GM19438 (cell line): ENCODE data around the gene BSND.
"Not testable (repeated sequence)": the region's sequence is repeated elsewhere in the genome, so short reads cannot be mapped to it uniquely, and the experiment has no call there.

Experiments used
- ATAC-seq: cut with Tn5 transposase; IDR thresholded peaks from one replicate; pipeline ENCODE4 v1.9.1; 2021; ENCODE audit warnings: low read depth; ENCODE audit not compliant: unreplicated experiment

BSND gene

DNA sequence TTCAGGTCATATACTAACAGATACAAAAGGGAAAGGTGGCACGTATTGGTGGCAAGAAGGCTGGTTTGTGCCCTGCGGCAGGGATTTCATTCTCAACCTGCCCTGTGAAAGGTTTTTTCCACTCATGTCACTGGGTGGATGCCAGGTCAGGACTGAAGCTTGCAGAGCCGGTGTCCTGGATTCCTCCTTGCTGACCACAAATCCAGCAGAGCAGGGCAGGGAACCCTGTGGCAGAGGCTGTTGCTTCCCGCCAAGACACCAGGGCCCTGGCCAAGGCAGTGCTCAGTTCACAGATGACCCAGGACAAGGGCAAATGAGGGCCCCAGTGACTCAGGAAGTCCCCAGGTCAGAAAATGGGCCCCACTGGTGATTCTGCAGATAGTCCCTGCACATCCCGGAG lies 16.4 kb downstream of the BSND start:
- no peak for ATAC-seq

DNA sequence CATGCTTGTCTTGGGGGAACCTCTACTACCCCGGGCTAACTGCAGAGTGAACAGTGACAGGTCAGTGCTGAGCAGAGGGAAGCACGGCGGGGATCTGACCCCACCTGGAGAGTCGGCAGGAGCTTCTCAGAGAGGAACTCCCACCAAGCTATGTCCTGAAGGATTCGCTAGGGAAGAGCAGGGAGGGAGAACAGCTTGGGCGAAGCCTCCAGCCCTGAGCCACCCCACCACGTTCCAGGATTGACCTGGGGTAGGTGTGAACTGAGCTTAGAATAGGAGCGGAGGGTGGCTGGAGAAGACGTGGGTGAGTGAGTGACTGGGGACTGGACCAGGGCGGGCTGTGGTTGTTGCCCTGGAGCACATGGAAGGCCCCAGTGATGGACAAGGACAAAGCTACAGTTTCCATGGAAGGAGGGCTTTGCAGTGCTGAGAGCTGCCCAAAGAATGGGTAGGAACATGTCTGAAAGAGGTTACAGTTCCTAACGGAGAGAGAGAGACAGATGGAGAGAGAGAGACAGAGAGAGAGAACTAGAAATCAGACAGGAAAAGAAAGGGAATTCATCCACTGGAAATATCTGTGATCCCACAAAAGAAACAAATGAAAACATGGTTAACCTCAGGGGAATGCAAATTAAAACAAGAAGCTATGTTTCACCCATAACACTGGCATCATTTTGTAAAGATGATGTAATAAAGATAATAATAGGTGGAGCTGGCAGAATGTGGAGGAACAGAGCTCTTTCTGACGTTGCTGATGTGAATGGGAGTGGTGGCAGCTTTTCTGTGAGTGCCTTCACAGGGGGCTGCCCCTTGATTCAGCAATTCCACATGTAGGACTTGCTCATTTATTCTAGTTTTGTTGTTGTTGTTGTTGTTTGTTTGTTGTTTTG lies 17.2 kb downstream of the BSND start:
- no peak for ATAC-seq

DNA sequence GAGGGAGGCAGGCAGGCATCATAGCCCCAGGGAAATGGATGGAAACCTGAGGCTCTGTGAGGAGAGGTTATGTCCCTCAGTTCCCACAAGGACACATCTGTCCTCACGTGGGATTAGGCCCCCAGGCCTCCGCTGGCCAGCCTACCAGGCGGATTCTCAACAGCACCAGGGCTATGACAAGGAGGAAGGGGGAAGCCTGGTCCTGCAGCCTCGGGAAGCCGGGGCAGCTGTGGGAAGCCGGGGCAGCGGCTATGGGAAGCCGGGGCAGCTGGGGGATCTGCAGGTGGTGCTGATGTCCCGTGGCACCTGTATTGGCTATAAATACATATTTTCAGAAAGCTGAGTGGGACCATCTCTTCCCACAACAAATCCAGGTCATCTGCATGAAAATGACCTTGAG lies 19.7 kb downstream of the BSND start:
- no peak for ATAC-seq

DNA sequence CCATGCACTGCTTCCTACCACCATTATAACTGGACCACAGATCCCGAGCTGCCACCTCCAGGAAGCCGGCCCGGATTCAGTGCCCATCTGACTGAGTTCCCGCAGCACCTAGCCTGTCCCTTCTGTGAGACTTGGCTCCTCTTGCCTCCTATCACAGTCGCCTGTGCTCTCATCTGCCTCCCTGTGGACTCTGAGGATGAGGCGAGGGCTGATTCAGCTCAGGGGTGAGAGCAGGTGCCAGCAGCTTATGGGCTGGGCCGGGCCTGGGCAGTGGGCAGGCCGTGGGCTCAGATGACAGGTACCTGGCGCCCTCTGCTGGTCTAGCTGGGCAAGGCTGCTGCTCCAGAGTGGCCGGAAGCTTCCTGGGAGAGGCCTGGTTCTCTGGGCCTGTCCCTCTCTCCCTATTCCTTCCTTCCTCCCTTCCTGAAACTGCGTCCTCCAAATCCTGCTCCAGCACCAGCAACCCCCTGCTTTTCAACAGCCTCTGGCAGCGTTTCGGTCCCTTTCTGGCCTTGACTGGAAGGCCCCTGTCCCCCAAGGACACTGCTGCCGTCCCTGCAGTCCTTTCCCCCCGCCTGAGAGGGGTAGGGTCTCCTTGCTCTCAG lies 23.3 kb downstream of the BSND start:
- no peak for ATAC-seq

DNA sequence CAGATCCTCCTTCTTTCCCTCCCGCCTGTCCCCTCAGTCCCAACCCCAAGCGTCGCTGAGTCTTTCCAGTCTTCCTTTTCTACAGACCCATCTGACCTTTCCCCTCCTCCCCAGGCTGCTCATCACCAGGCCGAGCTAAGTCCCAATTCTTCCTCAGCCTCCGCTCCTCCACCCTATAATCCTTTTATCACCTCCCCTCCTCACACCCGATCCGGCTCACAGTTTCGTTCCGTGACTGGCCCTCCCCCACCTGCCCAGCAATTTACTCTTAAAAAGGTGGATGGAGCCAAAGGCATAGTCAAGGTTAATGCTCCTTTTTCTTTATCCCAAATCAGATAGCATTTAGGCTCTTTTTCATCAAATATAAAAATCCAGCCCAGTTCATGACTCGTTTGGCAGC lies 25.4 kb downstream of the BSND start:
- ATAC-seq, result not testable (repeated sequence)

DNA sequence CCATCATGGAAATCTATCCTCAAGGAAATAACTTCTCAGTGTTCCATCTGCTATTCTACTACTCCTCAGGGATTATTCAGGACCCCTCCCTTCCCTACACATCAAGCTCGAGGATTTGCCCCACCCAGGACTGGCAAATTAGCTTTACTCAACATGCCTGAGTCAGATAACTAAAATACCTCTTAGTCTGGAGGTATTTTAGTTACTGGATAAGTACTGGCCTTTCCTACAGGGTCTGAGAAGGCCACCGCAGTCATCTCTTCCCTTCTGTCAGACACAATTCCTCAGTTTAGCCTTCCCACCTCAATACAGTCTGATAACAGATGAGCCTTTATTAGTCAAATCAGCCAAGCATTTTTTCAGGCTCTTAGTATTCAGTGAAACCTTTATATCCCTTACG lies 27.9 kb downstream of the BSND start:
- ATAC-seq, result not testable (repeated sequence)

DNA sequence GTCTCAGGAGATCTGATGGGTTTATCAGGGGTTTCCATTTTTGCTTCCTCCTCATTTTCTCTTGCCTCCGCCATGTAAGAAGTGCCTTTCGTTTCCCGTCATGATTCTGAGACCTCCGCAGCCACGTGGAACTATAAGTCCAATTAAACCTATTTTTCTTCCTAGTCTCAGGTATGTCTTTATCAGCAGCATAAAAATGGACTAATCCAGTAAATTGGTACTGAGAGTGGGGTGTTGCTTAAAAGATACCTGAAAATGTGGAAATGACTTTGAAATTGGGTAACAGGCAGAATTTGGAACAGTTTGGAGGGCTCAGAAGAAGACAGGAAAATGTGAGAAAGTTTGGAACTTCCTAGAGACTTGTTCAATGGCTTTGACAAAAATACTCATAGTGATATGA lies 32.4 kb downstream of the BSND start:
- not testable (repeated sequence) for ATAC-seq

DNA sequence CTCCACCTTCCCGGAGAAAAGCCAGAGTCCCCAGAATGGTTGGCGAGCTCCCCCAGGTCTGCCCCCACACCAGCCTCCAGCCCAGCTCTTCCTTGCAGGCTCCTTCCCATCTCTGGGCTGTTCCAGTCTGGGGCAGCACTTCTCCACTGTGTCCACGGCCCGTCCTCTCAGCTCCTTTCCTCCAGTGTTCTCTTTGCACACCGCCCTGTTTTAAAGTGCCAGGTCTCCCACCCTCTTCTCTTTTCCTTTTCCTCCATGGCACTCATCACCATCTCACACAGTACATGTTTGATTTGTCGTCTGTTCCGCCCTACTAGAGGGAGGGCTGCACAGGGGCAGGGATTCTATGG lies 34.5 kb downstream of the BSND start:
- ATAC-seq, result no peak

DNA sequence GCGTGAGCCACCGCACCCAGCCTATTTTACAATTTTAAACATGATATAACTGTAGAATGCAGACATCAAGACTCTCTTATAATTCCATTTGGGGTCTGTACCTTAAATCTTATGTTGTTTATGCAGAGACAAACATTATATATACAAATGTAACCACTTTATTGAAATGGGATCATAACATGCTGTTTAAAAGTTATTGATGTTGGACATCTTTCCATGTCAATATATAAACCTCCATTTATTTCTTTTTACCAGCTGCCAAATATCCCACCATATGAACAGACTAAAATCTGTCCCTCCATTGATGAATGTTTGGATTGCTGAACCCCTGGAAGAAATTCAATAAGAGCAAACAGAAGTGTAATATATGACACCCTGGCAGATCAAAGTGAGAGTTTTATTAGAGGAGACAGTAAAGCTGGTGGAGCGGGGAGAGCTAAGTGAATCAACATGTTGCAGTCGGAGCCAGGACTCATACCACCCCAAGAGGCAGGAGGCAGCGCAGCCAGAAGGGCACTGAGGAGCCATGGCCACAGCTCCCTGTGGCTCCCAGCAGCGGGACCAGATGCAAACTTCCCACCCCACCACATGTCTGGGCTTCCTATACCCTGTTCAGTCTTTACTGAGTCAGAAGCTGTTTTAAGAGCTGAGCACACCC lies 35.9 kb downstream of the BSND start:
- ATAC-seq, result no peak

DNA sequence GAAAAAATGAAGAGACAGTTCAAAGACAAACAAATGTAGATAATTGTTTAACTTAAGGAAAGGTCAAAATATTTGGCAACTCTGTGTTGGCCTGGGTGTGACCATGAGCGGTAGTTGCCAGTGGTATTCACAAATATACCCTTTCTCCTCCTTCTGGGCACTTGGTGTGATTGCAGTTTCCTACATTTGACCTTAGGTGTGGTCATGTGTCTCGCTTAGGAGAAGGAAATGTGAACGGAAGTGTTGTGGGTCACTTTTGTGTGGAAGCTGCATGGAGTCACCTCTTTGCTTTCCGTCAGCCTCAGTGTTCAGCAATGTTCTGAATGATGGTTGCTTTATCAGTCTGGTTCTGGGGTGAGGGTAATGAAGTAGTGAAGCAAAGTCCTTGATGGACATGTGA lies 37.2 kb downstream of the BSND start:
- no peak for ATAC-seq

DNA sequence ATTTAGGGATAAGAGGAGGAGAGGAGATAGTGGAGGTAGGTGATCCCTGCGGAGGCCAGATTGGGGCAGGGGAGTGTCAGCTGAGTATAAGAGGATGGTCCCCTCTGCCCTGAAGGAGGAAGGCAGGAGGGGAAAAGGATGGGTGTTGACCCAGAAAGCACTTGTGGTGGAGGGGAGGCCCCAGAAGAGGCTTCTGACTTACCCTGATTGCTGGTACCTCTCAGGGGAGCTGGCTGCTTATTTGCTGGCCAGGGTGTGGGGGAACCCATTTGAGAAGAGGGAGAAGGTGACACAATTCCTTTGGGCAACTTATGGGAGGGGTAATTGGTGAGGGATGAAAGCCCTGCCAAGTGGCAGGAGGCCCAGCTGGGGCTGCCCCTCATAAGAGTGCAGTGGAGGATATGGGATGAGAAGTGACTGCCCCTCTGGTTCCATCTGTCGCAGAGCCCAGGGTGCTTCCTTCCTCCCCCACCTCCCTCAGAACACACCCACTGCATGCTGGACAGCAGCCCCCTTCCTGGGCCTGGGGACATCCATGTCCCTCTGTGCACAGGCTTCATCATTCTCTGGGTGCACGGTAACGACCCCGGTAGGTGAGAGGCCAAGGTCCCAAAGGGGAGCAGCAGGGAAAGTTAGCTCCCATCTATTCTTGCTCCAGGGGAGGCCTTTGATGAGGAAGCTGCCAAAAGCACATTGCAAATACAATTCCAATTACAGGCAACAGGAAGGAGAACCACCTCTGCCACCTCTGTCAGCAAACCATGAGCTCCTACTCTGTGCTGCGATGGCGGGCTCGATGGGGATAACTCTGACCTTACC lies 39.2 kb downstream of the BSND start:
- ATAC-seq, result no peak

DNA sequence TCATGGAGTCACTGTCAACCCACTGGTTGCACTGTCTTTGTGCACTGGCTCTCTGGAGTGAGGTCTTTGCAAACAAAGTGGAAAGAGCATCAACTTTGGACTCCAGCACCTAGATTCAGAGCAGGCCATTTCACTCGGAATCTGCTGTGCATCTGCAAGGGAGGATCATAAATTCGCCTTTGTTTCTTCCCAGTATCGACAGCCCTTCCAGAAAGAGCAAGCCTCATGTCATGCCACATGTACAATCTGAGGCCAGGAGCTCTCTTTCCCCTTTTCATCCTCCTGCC lies 39.8 kb downstream of the BSND start:
- no peak for ATAC-seq

DNA sequence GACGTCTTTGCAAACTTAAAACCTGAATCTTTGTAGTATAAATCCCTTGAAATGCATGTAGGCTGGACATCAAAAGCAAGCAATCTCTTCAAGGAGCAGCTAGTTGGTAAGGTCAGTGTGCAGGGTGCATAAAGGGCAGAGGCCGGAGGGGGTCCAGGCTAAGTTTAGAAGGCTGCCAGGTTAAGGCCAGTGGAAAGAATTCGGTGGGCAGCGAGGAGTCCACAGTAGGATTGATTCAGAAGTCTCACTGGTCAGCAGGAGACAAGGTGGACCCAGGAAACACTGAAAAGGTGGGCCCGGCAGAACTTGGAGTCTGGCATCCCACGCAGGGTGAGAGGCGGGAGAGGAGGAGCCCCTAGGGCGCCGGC lies 40.2 kb downstream of the BSND start:
- ATAC-seq, result no peak

DNA sequence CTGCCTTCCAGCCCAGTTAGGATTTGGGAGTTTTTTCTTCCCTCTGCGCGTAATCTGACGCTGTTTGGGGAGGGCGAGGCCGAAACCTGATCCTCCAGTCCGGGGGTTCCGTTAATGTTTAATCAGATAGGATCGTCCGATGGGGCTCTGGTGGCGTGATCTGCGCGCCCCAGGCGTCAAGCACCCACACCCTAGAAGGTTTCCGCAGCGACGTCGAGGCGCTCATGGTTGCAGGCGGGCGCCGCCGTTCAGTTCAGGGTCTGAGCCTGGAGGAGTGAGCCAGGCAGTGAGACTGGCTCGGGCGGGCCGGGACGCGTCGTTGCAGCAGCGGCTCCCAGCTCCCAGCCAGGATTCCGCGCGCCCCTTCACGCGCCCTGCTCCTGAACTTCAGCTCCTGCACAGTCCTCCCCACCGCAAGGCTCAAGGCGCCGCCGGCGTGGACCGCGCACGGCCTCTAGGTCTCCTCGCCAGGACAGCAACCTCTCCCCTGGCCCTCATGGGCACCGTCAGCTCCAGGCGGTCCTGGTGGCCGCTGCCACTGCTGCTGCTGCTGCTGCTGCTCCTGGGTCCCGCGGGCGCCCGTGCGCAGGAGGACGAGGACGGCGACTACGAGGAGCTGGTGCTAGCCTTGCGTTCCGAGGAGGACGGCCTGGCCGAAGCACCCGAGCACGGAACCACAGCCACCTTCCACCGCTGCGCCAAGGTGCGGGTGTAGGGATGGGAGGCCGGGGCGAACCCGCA lies 40.8 kb downstream of the BSND start, which contains the start of gene PCSK9:
PCSK9 (plus strand) TSS at position 207 of the 741 bp plus-strand sequence; CDS start at position 497, 290 bp downstream.
- ATAC-seq, result no peak

DNA sequence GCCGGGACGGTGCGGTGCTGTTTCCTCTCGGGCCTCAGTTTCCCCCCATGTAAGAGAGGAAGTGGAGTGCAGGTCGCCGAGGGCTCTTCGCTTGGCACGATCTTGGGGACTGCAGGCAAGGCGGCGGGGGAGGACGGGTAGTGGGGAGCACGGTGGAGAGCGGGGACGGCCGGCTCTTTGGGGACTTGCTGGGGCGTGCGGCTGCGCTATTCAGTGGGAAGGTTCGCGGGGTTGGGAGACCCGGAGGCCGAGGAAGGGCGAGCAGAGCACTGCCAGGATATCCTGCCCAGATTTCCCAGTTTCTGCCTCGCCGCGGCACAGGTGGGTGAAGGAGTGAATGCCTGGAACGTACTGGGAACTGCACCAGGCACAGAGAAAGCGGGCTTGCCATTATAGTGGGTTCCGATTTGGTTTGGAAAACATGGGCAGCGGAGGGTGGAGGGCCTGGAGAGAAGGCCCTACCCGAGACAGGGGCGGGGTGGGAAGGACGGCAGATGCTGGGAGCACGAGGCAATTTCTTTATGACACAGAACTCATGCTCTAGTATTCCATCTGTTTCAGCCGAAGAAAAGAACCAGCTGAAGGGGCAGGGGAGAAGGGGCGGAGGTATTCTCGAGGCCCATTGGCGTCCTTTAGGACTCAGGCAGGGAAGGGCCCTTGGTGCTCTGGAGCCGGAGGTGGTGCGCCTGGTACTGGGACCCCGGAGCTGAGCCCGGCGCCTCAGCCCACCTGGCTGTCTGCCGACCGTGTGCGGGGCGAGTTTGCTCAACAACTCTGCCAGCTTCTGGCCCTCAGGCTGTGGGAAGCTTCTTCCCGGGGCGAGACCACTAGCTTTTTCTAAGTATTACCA lies 41.6 kb downstream of the BSND start:
- ATAC-seq, result no peak

DNA sequence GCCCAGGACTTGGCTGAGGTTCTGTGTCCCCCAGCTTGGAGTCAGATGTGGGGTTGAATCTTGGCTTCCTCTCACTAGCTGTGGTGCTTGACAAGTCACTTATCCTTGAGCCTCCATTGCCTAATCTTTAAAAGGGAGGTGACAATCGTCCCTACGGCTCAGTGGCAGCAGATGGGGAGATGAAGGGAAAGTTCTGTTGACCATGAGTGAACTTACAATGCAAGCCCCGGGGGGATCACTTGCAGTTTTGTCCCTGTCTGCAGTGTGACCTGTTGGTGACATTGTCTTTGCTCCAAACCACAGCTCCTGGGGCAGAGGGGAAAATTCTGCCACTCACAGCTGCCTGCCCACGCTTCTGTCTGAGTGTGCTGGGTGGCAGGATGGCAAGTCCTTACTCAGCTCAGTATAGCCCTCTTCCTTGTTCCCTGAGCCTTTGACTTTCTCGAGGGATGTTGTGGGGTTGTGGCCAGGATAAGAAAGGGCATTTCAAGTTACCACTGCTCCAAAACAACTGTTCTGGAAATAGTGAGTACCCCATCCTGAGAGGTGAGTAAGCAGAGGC lies 42.3 kb downstream of the BSND start:
- ATAC-seq, result no peak

DNA sequence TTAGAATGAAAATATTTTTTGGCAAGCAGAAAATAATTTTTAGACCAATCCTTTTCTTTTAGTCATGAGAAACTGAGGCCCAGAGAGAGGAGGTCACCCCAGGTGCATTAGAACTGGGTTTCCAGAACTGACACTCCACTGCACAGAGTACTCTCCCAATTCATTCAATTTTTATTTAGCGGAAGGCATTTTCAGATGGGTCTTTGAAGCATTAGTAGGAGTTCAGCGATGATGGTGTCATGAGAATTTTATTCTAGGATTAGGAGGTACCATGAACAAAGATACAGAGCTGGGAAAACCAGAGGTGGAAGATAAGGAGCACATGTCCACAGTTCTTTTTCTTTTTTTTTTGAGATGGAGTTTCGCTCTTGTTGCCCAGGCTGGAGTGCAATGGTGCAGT lies 42.9 kb downstream of the BSND start:
- ATAC-seq, result no peak

DNA sequence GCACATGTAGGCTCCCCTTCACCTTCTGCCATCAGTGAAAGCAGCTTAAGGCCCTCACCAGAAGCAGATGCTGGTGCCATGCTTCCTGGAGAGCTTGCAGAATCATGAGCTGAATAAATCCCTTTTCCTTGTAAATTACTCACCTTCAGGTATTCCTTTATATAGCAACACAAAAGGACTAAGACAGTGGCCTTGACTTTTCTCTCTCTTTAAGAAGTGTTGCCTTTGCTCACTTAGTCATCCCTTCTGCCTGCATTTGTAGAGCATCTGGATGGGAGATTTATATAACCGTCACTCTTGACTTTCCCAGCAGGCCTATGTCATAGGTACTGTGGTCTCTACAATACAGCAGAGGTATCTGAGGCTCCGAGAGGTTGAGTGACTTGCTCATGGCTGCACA lies 44.3 kb downstream of the BSND start:
- ATAC-seq, result no peak

DNA sequence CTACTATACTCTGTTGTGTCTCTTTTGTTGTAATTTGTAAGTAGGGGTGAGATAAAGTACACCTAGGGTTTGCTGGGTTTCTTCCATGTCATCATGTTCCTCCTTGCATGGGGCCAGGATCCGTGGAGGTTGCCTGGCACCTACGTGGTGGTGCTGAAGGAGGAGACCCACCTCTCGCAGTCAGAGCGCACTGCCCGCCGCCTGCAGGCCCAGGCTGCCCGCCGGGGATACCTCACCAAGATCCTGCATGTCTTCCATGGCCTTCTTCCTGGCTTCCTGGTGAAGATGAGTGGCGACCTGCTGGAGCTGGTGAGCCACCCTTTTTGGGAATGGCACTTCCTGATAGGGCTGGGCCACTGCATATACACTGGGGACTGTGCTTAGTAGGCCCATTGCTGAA lies 45.0 kb downstream of the BSND start:
- no peak for ATAC-seq
